Epithelial cell of proximal tubule (primary cell): ENCODE results near the gene BAIAP3. TPM values are rescaled to one million over a fixed set of nuclear protein-coding genes. Genes with fewer than 3 reads are reported as not detected.

Experiments
- DNase-seq: peaks from one replicate; pipeline ENCODE4 v3.0.0-alpha.2; 2011; ENCODE audit warnings: low read depth
- H3K4me3 ChIP-seq: 2 replicates; pipeline ENCODE4 v1.5.1; 2011; ENCODE audit warnings: low read depth, mild to moderate bottlenecking, low read length
- total RNA-seq: library from RNA; depleted of rRNA; stranded (reverse); fragments of >200 nt; gene quantifications from 2 replicates; pipeline ENCODE4 v1.2.3, GENCODE V29; 2015
- TF ChIP-seq, protein P1 (sequence below): conservative IDR thresholded peaks from 2 replicates; pipeline ENCODE4 v1.5.1; 2012; ENCODE audit warnings: low read depth, mild to moderate bottlenecking, low read length

BAIAP3 gene
- total RNA-seq, 1 donor from 2014 or later, result 3.9 TPM

DNA sequence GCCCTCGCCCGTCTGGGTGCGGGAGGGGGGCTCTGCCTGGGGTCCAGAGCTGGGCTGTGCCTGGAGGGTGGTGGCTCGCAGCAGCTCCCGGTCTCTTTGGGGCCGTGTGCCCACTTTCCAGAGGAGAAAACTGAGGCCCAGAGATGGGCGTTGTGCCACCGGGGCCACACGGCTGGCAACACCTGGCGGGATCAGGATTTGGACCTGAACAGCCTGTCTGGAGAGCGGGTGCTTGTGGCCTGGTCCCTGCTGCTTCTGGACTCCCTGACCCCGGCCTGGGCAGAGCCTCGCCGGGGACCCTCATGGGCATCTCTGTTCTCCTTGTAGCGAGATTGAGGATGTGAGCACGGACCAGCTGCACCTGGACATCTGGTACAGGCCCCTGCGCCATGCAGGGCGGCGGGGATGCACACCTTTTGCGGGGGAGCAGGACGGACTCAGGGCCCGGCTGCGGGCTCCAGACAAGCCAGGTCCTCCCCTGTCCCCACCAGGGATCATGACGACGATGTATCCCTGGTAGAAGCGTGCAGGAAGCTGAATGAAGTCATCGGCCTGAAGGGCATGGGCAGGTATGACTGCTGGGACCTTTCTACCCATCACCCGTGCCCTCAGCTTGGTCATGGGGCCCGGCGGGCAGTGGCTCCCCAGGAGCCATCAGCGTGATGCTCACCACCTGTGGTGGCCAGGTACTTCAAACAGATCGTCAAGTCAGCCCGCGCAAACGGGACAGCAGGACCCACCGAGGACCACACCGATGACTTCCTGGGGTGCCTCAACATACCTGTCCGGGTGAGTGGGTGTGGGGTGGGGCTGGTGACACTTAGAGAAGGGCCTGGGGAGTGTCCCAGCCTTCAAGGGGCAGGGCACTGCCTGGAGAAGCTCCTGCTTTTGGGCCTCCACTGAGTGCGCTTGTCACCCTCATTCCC is 8.3 kb downstream of the BAIAP3 start:
- H3K4me3 ChIP-seq, result no peak overlapping the region
- no peak for DNase-seq
- TF ChIP-seq, protein P1, sequence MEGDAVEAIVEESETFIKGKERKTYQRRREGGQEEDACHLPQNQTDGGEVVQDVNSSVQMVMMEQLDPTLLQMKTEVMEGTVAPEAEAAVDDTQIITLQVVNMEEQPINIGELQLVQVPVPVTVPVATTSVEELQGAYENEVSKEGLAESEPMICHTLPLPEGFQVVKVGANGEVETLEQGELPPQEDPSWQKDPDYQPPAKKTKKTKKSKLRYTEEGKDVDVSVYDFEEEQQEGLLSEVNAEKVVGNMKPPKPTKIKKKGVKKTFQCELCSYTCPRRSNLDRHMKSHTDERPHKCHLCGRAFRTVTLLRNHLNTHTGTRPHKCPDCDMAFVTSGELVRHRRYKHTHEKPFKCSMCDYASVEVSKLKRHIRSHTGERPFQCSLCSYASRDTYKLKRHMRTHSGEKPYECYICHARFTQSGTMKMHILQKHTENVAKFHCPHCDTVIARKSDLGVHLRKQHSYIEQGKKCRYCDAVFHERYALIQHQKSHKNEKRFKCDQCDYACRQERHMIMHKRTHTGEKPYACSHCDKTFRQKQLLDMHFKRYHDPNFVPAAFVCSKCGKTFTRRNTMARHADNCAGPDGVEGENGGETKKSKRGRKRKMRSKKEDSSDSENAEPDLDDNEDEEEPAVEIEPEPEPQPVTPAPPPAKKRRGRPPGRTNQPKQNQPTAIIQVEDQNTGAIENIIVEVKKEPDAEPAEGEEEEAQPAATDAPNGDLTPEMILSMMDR, result no peak

DNA sequence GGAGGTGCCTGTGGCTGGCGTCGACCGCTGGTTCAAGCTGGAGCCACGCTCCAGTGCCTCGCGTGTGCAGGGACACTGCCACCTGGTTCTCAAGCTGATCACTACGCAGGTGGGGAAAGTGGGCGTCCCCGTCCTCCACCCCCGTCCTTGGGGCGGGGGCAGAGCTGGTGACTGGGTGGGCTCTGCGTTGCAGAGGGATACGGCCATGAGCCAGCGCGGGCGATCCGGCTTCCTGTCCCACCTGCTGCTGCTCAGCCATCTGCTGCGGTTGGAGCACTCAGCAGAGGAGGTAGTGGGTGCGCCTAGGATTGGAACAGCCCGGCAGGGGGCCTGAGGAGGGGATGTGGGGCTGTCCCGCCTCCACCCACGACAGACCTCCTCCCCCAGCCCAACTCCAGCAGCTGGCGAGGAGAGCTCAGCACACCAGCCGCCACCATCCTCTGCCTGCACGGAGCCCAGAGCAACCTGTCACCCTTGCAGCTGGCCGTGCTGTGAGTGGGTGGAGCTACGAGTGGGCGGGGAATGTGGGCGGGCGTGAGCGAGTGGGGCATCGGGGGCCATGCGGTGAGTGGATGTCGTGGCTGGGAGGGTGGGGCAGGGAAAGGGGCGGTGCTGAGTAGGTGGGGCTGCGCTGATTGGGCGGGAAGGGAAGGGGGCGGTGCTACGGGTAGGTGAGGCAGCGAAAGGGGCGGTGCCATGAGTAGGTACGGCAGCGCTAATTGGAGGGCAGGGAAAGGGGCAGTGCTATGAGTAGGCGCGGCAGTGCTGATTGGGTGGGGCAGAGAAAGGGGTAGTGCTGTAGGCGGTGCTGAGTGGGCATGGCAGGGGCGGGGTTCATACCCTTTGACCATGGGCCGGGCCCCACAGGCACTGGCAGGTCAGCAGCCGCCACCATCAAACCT is 9.3 kb downstream of the BAIAP3 start:
- TF ChIP-seq, protein P1, result no peak
- H3K4me3 ChIP-seq, result peak overlapping the region; percentile 61
- DNase-seq, result peak; percentile 78

DNA sequence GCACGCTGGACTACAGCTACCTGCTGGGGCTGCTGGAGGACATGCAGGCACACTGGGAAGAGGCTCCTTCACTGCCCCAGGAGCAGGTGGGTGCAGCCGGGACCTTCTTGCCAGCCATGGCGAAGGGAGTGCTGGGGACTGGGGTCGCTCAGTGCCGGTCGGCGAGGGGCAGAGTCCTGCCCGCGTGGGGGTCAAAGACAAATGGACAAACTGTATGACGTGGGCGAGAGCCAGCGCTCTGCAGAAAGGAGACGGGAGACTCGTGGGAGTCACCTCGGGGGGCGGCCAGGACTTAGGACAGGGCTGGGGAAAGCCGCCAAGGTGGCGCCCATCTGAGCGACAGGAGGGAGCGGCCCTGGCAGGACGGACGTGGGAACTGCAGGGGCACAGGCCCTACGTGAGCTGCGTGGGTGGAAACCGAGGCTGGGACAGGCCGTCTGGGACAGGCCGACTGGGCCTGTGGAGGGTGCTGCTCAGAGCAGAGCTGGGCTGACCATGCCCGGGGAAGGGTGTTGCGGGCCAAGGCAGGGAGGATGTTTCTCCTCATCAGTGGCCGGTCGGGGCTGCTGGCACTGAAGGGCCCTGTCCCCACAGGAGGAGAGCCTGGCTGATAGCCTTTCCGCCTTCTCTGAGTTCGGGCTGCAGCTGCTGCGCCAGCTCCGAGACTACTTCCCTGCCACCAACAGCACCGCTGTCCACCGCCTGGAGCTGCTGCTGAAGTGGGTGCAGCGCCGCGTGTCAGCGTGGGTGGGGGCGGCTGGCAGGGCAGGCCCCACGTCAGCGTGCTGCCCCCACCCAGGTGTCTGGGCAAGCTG is 10.2 kb downstream of the BAIAP3 start:
- H3K4me3 ChIP-seq, result peak overlapping the region; percentile 61
- TF ChIP-seq, protein P1, result no peak
- no peak for DNase-seq

DNA sequence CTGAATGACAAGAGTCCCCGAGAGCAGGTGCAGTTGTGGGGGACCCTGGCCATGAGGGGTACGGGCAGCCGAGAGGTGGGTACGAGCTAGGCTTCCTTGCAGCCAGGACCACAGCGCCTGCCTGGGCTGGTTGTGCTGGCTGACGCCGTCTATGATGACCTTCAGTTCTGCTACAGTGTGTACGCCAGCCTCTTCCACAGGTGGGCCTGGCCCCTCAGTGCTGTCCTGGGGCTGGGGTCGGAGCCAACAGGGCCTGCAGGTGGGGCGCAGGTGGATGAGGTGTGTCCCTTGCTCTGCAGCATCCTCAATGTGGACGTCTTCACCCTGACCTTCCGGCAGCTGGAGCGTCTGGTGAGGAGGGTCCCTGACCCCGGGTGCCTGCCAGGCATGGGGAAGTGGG is 11.1 kb downstream of the BAIAP3 start:
- H3K4me3 ChIP-seq, result no peak overlapping the region
- no peak for DNase-seq
- TF ChIP-seq, protein P1, result no peak

DNA sequence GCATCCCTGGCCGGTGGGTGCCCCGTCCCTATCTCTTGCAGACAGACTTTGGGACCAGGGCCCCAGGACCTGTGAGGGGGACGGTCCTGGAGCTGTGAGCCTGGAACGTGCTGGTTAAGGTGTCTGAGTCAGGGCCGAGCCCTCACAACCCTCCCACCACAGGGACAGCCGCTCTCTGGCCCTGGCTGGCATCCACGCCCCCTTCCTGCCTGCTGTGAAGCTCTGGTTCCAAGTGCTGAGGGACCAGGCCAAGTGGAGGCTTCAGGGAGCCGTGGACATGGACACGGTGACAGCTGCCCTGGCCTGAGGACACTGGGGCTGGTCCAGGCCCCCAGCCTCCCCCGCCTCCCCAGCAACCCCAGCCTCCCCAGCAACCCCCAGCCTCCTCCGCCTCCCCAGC is 11.6 kb downstream of the BAIAP3 start:
- no peak overlapping the region for H3K4me3 ChIP-seq
- no peak for DNase-seq
- TF ChIP-seq, protein P1, result no peak

DNA sequence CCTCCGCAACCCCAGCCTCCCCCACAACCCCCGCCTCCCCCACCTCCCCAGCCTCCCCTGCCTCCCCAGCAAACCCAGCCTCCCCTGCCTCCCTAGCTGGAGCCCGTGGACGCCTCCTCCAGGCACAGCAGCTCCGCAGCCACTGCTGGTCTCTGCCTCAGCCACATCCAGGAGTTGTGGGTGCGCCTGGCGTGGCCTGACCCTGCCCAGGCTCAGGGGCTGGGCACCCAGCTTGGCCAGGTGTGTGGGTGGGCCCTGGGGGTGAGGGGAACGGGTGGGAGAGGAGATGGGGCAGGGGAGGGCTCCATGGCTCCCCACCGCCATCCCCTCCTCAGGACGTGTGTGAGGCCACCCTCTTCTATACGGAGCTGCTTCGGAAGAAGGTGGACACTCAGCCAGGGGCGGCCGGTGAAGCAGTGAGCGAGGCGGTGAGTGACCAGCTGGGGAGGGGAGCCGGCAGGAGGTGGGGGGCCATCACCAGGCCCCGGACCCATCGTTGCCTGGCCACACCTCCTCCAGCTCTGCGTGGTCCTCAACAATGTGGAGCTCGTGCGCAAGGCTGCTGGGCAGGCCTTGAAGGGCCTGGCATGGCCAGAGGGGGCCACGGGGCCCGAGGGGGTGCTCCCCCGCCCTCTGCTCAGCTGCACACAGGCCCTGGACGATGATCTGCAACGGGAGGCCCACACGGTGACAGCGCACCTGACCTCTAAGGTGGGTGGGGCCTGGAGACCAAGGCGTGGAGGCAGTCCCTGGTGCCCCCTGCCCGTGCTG is 12.4 kb downstream of the BAIAP3 start:
- no peak for DNase-seq
- TF ChIP-seq, protein P1, result no peak
- H3K4me3 ChIP-seq, result no peak overlapping the region
